HepG2 (cell line): ENCODE measurements around the gene TMEM125. TPM values are rescaled to one million over a fixed set of nuclear protein-coding genes. Genes with fewer than 3 reads are reported as not detected.

Experiments used
- polyA plus RNA-seq, 8 experiments: library from polyadenylated mRNA; depleted of rRNA in 3 of 8; stranded (reverse) in 7 of 8; unstranded in 1 of 8; fragments of >200 nt; fragmentation: Illumina TruSeq in 4 of 8; extraction: Trizol in 4 of 8; gene quantifications; 2 replicates each; pipeline versions ENCODE4 v1.2.1 to v1.2.3, GENCODE V29; 2011 to 2016; ENCODE audit warnings: low read depth in 4 of 8, missing spikeins in 1 of 8, mixed read lengths in 1 of 8; ENCODE audit not compliant: insufficient read depth in 1 of 8
- total RNA-seq, 5 experiments: library from RNA; depleted of rRNA; stranded (reverse); fragments of >200 nt; fragmentation: Illumina TruSeq; extraction: Trizol; gene quantifications; 2 replicates each; pipeline ENCODE4 v1.2.3, GENCODE V29; 2016; ENCODE audit warnings: low read depth in 1 of 5
- TF ChIP-seq, protein P1 (sequence below), 2 experiments: fragments of 450-650 bp in 1 of 2; sonication (generic) in 1 of 2; formaldehyde crosslinking in 1 of 2; IDR thresholded peaks; 2 replicates each; pipeline versions ENCODE4 v1.6.1 to v1.8.0; 2016 to 2022; ENCODE audit warnings: antibody characterized with exemption in 1 of 2, mild to moderate bottlenecking in 1 of 2, missing genetic modification reagents in 1 of 2

Gene TMEM125
- total and polyA plus RNA-seq, 2 of the 13 experiments (the other 11 are each of a cell fraction or from before 2014, with no cell fraction given) = 0.03 TPM; not detected in 1

DNA sequence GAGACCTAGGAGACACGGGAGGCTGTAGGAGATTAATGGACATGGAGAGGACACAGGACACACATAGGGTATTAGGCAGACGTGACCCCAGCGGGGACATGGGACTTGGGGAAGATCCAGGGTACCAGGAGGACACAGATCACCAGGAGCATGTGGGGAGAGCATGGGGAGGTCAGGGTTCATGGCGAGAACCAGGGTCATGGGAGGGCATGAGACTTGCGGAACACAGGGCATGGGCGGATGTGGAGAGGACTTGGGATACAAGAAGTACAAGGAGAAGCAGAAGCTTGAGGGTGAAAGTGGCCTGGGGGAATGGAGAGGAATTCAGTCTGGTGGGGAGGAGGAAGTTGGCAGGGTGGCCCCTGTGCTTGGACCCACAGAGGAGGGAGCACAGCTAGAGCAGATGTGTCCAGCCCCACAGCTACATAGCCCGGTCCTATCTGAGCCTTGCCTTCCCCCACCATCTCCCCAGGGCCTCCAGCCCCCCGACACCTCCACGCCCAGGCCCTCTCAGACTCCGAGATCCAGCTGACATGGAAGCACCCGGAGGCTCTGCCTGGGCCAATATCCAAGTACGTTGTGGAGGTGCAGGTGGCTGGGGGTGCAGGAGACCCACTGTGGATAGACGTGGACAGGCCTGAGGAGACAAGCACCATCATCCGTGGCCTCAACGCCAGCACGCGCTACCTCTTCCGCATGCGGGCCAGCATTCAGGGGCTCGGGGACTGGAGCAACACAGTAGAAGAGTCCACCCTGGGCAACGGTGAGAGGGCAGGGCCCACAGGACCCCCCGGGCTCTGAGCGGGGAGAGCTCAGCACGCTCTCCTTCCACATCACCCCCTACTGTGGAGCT, 43.1 kb downstream of the TMEM125 start (continued):
- TF ChIP-seq, protein P1, sequence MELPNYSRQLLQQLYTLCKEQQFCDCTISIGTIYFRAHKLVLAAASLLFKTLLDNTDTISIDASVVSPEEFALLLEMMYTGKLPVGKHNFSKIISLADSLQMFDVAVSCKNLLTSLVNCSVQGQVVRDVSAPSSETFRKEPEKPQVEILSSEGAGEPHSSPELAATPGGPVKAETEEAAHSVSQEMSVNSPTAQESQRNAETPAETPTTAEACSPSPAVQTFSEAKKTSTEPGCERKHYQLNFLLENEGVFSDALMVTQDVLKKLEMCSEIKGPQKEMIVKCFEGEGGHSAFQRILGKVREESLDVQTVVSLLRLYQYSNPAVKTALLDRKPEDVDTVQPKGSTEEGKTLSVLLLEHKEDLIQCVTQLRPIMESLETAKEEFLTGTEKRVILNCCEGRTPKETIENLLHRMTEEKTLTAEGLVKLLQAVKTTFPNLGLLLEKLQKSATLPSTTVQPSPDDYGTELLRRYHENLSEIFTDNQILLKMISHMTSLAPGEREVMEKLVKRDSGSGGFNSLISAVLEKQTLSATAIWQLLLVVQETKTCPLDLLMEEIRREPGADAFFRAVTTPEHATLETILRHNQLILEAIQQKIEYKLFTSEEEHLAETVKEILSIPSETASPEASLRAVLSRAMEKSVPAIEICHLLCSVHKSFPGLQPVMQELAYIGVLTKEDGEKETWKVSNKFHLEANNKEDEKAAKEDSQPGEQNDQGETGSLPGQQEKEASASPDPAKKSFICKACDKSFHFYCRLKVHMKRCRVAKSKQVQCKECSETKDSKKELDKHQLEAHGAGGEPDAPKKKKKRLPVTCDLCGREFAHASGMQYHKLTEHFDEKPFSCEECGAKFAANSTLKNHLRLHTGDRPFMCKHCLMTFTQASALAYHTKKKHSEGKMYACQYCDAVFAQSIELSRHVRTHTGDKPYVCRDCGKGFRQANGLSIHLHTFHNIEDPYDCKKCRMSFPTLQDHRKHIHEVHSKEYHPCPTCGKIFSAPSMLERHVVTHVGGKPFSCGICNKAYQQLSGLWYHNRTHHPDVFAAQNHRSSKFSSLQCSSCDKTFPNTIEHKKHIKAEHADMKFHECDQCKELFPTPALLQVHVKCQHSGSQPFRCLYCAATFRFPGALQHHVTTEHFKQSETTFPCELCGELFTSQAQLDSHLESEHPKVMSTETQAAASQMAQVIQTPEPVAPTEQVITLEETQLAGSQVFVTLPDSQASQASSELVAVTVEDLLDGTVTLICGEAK (IDR thresholded peaks at IDR 0.05) = no peak
- TF ChIP-seq, protein P1 (CRISPR knock-in tag; IDR thresholded peaks at IDR 0.05) = 0 out of 2 replicates have a peak, but pooled peaks have one; percentile 15
